Measurements from ENCODE around the gene PKP4. TPM values are rescaled to one million over a fixed set of nuclear protein-coding genes. Genes with fewer than 3 reads are reported as not detected.

PKP4 gene
- total RNA-seq, 1 experiment from 2014 or later, result 40.1 TPM

GRCh38 chr2:158488442-158489216, 31.9 kb downstream of the PKP4 start:
- no peak for ATAC-seq
- TF ChIP-seq CTCF (conservative IDR thresholded peaks at IDR 0.05; ENCODE audit: low read depth, low read length), result no peak
- TF ChIP-seq EZH2 (IDR thresholded peaks at IDR 0.05; ENCODE audit: low read length, unreplicated experiment), result no peak
- TF ChIP-seq EZH2phosphoT487 (IDR thresholded peaks at IDR 0.05; ENCODE audit: borderline replicate concordance, low read length), result no peak
- no peaks in the 10 kb centered on the region for H3K36me3 ChIP-seq (ENCODE audit: low read depth, low read length)
- peaks cover 81% of the 10 kb centered on the region for H3K79me2 ChIP-seq (ENCODE audit: low read length)
- no peaks in the 10 kb centered on the region for H3K9me3 ChIP-seq (ENCODE audit: low read length)
- no TSS peak for BruUV-seq (replicated peaks)
- intact Hi-C loops (cut with micrococcal nuclease), result no loop called here
- H3K9me2 ChIP-seq (replicated peaks; ENCODE audit: low read length), result no peaks in the 10 kb centered on the region
- H3F3A ChIP-seq (ENCODE audit: low read length, unreplicated experiment), result no peaks in the 10 kb centered on the region
- no peaks in the 10 kb centered on the region for H3K27me3 ChIP-seq (ENCODE audit: low read length)
- no peak overlapping the region for H3K27ac ChIP-seq (ENCODE audit: low read length)
- H3K4me3 ChIP-seq (ENCODE audit: low read length), result no peak overlapping the region
- H3K9ac ChIP-seq (ENCODE audit: low read length), result no peak overlapping the region
- H3K4me1 ChIP-seq (ENCODE audit: insufficient read depth, low read length), result peaks cover 11% of the 10 kb centered on the region
- ChIA-PET POLR2A (ENCODE audit: unreplicated experiment) (no interaction called here), CTCF (no interaction called here)
- H4K20me1 ChIP-seq (ENCODE audit: low read length), result no peaks in the 10 kb centered on the region
- no peak overlapping the region for H3K4me2 ChIP-seq (ENCODE audit: low read length)
- no peak for DNase-seq
- H2AFZ ChIP-seq (ENCODE audit: low read length), result no peak overlapping the region

- ATAC-seq (no peak), DNase-seq (no peak)
- ChIA-PET POLR2A (ENCODE audit: unreplicated experiment) (no interaction called here), CTCF (no interaction called here)
- no peak overlapping the region for H3K27ac ChIP-seq (ENCODE audit: low read length)
- H3K4me1 ChIP-seq (ENCODE audit: insufficient read depth, low read length), result peaks cover 11% of the 10 kb centered on the region
- no peak overlapping the region for H3K4me3 ChIP-seq (ENCODE audit: low read length)
- TF ChIP-seq EZH2 (IDR thresholded peaks at IDR 0.05; ENCODE audit: low read length, unreplicated experiment) (no peak), CTCF (conservative IDR thresholded peaks at IDR 0.05; ENCODE audit: low read depth, low read length) (no peak), EZH2phosphoT487 (IDR thresholded peaks at IDR 0.05; ENCODE audit: borderline replicate concordance, low read length) (no peak)
- no TSS peak for BruUV-seq (replicated peaks)
- no peak overlapping the region for H3K9ac ChIP-seq (ENCODE audit: low read length)
- no peaks in the 10 kb centered on the region for H3F3A ChIP-seq (ENCODE audit: low read length, unreplicated experiment)
- H4K20me1 ChIP-seq (ENCODE audit: low read length), result no peaks in the 10 kb centered on the region
- peaks cover 83% of the 10 kb centered on the region for H3K79me2 ChIP-seq (ENCODE audit: low read length)
- no peaks in the 10 kb centered on the region for H3K27me3 ChIP-seq (ENCODE audit: low read length)
- no peaks in the 10 kb centered on the region for H3K9me2 ChIP-seq (replicated peaks; ENCODE audit: low read length)
- no peak overlapping the region for H2AFZ ChIP-seq (ENCODE audit: low read length)
- H3K9me3 ChIP-seq (ENCODE audit: low read length), result no peaks in the 10 kb centered on the region
- intact Hi-C loops (cut with micrococcal nuclease), result no loop called here
- no peaks in the 10 kb centered on the region for H3K36me3 ChIP-seq (ENCODE audit: low read depth, low read length)
- H3K4me2 ChIP-seq (ENCODE audit: low read length), result no peak overlapping the region
Measured at GRCh38 chr2:158489366-158490112, 32.8 kb downstream of the PKP4 start.

GRCh38 chr2:158491072-158491471, 34.3 kb downstream of the PKP4 start:
- H3K4me3 ChIP-seq (ENCODE audit: low read length), result no peak overlapping the region
- no peaks in the 10 kb centered on the region for H3K9me3 ChIP-seq (ENCODE audit: low read length)
- DNase-seq, result no peak
- H3K36me3 ChIP-seq (ENCODE audit: low read depth, low read length), result no peaks in the 10 kb centered on the region
- H2AFZ ChIP-seq (ENCODE audit: low read length), result no peak overlapping the region
- no peaks in the 10 kb centered on the region for H3F3A ChIP-seq (ENCODE audit: low read length, unreplicated experiment)
- no peak overlapping the region for H3K4me2 ChIP-seq (ENCODE audit: low read length)
- H3K79me2 ChIP-seq (ENCODE audit: low read length), result peaks cover 72% of the 10 kb centered on the region
- no peaks in the 10 kb centered on the region for H3K27me3 ChIP-seq (ENCODE audit: low read length)
- no TSS peak for BruUV-seq (replicated peaks)
- peaks cover 11% of the 10 kb centered on the region for H3K4me1 ChIP-seq (ENCODE audit: insufficient read depth, low read length)
- H3K9ac ChIP-seq (ENCODE audit: low read length), result no peak overlapping the region
- no peaks in the 10 kb centered on the region for H4K20me1 ChIP-seq (ENCODE audit: low read length)
- CTCF ChIA-PET, result no interaction called here
- POLR2A ChIA-PET (ENCODE audit: unreplicated experiment), result no interaction called here
- no peaks in the 10 kb centered on the region for H3K9me2 ChIP-seq (replicated peaks; ENCODE audit: low read length)
- TF ChIP-seq CTCF (conservative IDR thresholded peaks at IDR 0.05; ENCODE audit: low read depth, low read length) (no peak), EZH2 (IDR thresholded peaks at IDR 0.05; ENCODE audit: low read length, unreplicated experiment) (no peak), EZH2phosphoT487 (IDR thresholded peaks at IDR 0.05; ENCODE audit: borderline replicate concordance, low read length) (no peak)
- intact Hi-C loops (cut with micrococcal nuclease), result no loop called here
- no peak for ATAC-seq
- no peak overlapping the region for H3K27ac ChIP-seq (ENCODE audit: low read length)
